HG03571 (cell line): ENCODE data around the gene SORD.
"Not testable (repeated sequence)": the region's sequence is repeated elsewhere in the genome, so short reads cannot be mapped to it uniquely, and the experiment has no call there.

ENCODE experiments used
- ATAC-seq: cut with Tn5 transposase; IDR thresholded peaks from one replicate; pipeline ENCODE4 v1.9.1; 2021; ENCODE audit not compliant: unreplicated experiment

The SORD gene

DNA sequence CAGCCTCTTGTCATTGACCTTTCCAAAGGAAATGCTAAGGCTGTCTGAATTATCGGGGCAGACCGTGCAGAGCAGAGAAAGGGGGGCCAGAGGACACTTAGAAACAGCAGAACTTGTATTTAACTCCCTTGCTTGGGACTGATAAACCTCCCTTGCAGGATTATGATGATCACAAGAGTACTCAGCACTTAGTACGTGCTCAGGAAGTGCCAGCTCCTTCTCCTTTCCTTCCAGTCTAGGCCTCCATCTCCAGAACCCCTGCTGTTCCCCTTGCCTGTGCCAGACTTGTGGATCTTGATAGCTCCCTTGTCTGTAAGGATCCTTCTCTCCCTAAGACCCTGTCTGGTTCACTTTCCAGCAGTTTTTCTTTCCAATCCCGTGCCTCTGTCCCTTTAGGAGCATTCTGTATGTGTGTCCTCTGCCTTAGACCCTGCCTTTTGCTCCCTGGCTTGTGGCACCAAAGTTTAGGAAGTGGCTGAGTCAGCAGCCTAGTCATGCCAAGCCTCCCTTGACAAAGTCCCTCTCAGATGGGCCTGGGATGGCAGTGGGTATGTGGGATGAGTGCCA is 747 bp downstream of the SORD start:
- ATAC-seq, result no peak

DNA sequence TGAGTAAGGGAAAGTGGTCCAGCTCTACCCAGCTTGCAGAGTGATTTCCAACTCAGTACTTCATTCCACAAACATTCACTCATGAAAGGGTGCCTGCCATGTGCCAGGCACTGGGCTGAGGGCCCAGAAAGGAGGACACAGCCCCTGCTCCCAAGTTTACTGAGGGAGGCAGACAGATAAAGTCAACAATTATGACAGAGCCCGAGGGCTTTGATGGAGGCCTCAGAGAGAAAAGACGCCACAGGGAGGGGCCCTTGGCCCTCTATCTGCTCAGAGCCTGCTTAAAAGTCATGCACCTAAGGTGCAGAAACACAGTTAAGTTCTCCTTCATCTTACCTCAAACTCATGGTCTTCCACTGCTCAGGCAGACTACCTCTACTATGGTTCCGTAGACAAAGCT is 1.7 kb downstream of the SORD start:
- ATAC-seq, result not testable (repeated sequence)

DNA sequence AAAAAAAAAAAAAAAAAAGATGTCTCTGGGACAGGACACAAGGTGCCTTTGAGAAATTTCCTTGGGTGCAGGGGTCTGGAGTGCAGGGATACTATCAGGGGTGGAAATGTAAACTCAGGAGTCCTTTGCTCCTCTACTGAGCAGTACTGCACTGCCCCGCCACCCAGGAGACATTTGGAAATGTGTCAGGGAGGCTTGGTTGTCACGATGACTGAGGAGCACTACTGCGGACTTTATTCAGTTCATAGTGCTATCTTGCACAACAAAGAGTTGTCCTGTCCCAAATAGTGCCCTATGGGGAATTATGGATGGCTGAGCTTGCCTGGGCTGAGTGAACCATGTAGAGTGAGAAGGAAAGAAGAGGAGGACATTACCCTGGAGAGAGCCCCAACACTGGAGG is 2.6 kb downstream of the SORD start:
- ATAC-seq, result not testable (repeated sequence)

DNA sequence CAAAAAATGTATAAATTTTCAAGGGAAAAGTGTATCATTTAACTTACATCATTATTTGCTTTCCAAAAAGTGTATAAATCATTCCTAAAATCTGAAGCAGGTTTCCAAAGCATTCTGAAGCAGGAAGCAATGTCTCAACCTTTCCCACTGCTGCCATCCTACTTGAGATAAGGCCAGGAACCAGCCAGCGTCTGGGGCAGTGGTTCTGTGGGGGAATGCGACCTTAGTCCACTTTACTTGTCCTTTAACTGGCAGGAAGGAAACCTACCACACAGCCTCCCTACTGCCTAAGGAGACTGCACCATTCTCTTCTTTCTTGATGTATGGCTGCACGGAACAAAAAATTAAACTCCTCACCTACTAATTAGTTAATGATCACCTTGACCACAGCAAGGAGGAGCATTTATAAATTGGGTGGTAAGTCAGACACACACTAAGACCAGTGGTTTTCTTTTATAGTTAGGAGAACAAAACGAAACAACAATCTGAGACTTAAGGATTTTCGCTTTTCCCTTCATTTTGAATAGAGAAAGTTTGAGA is 3.7 kb downstream of the SORD start:
- ATAC-seq, result no peak

DNA sequence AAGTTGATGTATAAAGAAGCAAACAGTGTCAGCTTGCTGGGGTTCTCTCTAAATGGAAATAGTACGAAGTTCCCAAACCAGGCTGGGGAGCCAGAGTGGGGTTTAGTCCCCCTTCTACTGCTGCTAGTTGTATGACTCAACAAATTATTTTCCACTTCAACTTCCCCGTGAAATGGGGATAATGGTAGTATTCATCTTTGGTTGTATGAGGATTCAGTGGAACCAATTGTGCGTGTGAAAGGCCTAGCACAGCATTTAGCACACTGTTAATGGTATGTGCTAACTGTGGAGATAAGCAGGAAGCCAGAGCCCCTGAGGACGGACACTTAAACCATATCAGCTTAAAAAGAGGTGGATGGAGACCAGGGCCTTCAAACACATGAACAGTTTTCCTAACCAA is 4.2 kb downstream of the SORD start:
- ATAC-seq, result no peak

DNA sequence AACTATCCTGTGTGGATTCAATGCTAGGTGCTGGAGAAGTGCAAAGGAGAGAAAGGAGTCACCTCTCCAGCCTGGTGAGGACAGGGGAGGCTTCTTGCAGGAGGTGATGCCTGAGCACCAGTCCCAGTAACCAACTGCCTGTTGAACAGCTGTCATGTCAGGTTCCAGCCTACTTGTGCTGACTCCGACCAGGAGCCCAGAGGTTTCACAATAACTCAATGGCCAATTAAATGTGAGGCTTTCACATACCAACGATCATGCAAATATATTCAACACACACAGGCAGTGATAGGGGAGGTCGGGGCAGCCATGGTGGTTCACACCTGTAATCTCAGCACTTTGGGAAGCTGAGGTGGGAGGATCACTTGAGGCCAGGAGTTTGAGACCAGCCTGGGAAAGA is 7.7 kb downstream of the SORD start:
- no peak for ATAC-seq

DNA sequence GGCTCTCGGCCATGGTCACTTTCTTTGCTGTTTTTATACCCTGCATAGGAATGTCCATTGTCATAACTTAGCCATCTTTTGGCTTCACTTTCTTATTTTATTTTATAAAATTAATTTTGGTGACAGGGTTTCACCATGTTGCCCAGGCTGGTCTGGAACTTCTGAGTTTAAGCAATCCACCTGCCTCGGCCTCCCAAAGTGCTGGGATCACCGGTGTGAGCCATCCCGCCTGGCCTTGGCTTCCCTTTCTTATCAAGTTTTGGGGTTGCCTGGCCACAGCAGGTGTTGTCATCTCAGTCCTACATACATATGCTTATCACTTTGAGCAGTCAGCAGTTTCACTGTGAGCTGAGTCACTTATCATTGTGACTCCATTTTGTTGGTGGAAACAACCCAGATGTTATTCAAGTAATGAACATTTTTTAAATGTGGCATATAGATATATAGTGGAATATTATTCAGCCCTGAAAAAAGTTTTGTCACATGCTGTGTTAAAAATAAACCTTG is 8.6 kb downstream of the SORD start:
- not testable (repeated sequence) for ATAC-seq

DNA sequence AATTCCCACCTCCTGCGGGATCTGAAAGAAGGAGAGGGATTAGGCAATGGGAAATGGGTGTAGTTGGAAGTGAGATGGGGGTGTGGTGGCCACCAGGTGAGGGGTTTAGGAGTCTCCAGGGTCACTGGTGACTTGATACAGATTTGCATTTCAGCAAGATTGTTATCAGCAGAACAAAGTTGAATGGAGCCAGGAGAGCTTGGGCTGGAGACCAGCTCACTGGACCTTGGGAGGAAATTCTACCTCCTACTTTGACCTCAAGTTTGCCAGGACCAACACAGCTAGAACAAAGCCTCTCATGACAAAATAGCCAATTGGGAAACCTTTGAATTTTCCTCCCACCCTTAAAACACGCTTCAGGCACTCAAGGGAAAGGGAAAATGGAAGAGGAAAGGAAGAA is 9.5 kb downstream of the SORD start:
- not testable (repeated sequence) for ATAC-seq

DNA sequence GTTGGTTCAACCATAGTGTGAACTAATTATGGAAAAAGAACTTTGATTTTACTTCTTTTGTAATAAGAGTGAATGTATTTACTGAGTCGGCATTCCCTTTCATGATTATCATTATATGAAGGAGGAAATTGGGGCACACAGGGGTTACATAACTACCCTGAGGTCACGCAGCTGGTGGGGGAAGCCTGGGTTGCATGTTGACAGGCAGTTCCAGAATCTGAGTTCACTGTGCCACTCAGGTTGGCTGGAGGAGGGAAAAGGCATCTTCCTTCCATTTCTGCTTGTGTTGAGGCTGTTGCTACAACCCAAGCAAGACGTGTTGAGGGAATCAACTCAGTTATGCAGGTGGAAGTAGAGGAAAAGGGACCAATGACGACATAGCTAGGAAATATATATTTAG is 11.1 kb downstream of the SORD start:
- ATAC-seq, result not testable (repeated sequence)

DNA sequence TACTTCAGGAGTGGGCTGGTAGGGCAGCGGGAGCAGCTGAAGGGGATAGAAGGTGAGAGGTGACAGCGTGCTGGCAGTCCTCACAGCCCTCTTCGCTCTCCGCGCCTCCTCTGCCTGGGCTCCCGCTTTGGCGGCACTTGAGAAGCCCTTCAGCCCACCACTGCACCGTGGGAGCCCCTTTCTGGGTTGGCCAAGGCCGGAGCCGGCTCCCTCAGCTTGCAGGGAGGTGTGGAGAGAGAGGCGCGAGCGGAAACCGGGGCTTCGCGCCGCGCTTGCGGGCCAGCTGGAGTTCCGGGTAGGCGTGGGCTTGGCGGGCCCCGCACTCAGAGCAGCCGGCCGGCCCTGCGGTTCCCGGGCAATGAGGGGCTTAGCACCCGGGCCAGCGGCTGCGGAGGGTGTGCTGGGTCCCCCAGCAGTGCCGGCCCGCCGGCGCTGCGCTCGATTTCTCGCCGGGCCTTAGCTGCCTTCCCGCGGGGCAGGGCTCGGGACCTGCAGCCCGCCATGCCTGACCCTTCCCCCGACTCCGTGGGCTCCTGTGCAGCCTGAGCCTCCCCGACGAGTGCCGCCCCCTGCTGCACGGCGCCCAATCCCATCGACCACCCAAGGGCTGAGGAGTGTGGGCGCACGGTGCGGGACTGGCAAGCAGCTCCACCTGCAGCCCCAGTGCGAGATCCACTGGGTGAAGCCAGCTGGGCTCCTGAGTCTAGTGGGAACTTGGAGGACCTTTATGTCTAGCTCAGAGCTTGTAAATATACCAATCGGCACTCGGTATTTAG is 11.8 kb downstream of the SORD start:
- ATAC-seq, result not testable (repeated sequence)

DNA sequence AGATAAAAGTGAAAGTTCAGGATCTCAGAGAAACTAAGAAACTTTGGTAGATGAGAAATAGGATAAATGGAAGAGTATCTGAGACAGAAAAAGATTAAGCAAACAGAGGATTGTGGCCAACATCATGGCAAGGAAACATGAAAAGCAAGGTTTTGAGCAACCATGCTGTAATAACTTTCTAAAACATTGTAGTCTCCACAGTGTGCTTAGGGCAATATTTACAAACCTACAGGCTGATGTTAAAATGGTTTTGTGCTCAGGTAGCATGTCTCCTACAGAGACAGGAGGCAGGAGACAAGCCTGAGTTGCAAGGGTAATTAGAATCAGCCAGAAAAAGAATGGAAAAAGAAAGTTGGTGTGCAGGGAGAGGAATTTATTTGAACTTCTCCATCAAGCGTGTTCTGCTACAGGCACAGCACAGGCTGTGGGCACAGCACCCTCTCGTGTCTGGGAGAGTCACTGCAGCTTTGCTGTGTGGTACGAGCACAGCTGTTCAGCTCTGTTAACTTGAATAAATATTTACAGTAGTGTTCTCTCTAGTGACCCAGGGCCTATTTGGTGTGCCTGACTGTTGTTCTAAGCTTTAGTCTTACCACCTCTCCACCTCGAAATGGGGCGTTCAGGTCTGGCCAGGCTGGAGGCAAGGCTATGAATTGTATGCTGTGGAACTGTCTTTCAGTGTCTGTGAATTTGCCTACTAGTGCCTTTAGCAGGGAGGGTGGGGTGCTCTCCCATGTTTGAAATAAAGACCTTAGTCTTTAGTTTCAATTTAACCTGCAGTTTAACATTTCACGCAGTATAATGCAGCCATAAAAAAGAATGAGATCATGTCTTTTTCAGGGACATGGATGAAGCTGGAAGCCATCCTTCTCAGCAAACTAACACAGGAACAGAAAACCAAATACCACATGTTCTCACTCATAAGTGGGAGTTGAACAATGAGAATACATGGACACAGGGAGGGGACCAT is 14.1 kb downstream of the SORD start:
- peak; percentile 80 for ATAC-seq

DNA sequence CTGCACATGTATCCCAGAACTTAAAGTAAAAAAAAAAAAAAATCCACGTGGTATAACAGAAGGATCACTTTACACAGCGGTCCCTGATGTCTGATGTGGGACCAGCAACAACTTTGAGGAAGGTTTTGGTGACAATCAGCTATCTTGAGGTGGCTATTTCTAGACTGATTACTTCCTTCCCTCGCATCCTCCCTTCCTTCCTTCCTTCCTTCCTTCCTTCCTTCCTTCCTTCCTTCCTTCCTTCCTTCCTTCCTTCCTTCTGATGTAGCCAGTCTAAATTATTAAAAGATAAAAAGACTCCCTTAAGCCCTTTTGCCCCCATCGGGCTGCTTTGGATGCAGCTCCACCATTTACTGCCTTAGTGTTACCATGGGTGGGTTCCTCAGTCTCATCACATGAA is 14.9 kb downstream of the SORD start:
- ATAC-seq, result no peak

DNA sequence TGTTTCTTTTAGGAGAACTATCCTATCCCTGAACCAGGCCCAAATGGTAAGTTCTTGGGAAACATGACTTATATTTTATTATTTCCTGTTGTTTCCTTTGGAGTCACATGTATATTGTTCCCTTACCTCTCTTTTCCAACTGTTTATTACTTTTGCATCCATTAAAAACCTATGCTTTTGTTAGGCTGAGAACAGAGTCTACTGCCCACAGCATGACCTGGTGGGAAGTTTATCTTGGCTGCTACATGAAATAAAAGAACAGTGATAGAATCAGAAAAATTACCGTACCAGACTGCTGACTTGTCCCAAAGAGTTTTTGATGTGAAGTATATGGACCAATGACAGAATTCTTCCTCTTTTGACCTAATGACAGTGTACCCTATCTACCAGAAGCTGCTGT is 17.4 kb downstream of the SORD start:
- not testable (repeated sequence) for ATAC-seq

DNA sequence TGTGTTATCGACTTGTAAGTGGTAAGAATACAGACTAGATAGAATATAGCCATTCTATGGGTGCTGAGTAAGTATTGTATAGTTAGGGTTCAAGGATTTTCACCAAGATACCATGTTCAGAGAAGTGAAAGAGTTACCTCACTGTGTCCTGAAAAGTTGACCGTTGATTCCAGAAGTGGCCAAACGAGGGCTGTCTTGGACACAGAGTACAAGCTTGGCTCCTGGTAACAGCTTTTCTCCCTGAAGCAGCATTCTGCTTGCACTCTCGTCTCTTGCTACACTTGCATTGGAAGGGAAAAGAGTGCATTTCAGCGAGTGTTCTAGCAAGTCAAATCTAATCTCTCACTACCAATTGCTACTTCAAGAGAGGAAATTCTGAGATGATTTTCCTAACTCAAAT is 18.5 kb downstream of the SORD start:
- not testable (repeated sequence) for ATAC-seq

DNA sequence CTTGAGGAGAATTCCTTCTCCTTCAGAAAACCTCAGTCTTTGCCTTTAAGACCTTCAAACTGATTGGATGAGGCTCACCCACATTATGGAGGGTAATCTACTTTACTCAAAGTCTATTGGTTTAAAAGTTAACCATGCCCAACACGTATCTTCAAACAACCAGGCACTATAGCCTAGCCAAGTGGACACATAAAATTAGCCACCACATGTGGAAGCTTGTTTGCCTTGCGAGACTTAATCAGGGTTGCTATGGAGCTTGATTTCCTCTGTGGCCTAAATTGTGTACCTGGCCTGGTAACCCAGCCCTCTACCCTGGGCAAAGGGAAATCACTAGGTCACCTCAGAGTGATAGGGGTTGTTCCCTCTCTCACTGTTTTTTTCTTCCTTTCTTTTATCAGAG is 19.9 kb downstream of the SORD start:
- not testable (repeated sequence) for ATAC-seq

DNA sequence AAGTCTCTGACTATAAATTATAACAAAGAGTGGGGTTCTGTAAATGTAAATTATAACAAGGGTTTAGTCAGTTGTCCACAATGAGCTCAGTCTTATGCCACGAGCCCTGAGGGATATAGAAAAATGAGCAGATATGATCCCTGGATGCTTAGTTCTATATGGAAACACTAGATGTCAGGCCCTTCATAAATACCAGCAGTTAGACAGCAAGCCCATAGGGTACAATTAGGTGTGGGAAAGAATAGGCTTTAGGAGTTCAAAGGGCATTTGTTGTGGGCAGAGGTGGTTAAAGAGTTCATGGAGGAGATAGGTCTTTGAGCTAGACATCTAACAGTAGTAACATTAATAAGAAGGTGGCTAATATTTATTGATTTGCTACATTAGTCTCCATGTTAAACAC is 21.3 kb downstream of the SORD start:
- ATAC-seq, result not testable (repeated sequence)

DNA sequence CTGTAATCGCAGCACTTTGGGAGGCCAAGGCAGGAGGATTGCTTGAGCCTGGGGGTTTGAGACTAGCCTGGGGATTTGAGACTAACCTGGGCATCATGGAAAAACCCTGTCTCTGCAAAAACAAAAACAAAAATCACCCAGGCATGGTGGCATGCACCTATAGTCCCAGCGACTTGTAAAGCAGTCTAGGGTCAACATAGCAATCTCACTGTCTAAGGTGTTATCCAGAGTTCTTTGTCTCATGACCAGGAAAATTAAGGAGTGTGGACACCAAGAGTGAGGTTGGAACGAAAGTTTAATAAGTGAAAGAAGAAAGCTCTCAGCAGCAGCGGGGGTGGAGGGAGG is 25.4 kb downstream of the SORD start:
- ATAC-seq, result not testable (repeated sequence)

DNA sequence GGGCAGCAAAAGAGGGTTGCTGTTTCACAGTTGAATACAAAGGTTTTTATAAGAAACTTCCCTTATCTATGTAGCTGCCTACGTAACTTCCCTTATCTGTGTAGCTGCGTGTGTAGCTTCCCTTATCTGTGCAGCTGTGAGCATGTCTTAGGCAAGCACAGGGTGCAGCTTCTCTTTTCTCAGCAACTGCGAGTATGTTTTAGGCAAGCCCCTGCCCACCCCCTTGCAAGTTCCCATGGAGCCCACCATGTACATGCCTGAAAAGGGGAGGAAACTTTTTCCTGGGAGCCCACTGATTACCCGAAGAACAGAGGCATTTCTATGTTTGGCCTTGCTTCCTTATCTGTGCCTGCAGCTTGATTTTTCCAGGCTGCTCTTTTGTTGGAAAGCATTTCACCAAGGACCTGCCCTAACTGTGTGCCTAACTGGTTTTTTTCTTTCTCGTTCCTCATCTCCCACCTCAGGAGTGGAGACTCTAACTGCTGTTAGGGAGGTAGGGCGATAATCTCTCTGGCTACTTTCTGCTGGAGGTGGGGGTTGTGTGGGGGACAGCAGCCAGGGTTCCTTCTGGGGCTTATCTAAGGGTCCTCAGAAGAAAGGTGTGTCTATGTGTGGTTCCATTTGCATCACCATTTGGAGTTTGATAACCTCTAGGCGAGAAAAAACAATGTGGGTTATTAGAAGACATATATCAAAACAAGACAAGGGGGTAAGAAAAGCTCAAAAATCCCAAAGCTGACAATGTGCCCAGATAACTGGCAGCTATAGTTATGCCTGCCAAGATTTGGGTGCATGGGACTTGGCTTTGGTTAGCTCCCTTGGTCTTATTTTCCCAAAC is 26.0 kb downstream of the SORD start:
- ATAC-seq, result no peak

DNA sequence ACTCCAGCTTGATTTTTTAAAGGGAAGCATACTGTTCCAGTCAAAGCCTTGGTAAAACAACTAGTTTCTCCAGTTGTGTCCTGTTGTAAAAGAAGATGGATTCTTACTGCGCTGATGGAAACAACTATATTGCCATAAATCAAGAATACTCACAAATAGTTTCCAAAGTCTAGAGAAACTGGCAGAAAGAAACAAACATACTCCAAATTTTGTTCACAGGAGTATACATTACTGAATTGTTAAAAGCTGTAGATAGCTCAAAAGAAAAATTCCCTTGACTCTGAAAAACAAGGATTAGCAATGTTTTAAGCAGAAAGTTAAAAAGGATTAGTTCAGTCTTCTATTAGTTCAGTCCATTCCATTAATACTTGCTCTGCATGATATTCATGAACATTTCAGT is 27.6 kb downstream of the SORD start:
- no peak for ATAC-seq

DNA sequence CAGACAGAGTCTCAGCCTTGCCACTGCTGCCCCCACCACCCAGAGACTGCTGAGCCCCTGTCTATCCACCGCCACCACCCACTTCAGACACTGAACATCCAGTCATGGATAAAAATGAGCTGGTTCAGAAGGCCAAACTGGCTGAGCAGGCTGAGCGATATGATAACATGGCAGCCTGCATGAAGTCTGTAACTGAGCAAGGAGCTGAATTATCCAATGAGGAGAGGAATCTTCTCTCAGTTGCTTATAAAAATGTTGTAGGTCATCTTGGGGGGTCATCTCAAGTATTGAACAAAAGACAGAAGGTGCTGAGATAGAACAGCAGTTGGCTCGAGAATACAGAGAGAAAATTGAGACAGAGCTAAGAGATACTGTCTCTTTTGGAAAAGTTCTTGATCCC is 29.7 kb downstream of the SORD start:
- ATAC-seq, result not testable (repeated sequence)
